Transverse colon (tissue), 4 donors: ENCODE measurements around the gene NOLC1. TPM values are rescaled to one million over a fixed set of nuclear protein-coding genes. Genes with fewer than 3 reads are reported as not detected.

ENCODE experiments used
- DNase-seq: peaks from one replicate; pipeline ENCODE4 v3.0.0-alpha.2; 2019
- H3K27ac ChIP-seq, 4 donors: fragments of 200-600 bp; sonication (generic); 2 replicates each; pipeline ENCODE4 v1.5.1; 2016 to 2018; ENCODE audit warnings: inconsistent platforms in 4 of 4
- H3K27me3 ChIP-seq: fragments of 200-600 bp; sonication (generic); 2 replicates; pipeline ENCODE4 v1.5.1; 2017; ENCODE audit warnings: inconsistent platforms
- H3K36me3 ChIP-seq, 4 donors: fragments of 200-600 bp; sonication (generic); 2 replicates each; pipeline ENCODE4 v1.5.1; 2017 to 2019; ENCODE audit warnings: inconsistent platforms in 4 of 4
- H3K4me1 ChIP-seq, 4 donors: fragments of 200-600 bp; sonication (generic); 2 replicates each; pipeline ENCODE4 v1.5.1; 2017 to 2020; ENCODE audit warnings: inconsistent platforms in 4 of 4
- H3K4me3 ChIP-seq, 4 donors: fragments of 200-600 bp; sonication (generic); 1 replicate in 1 of 4; 2 replicates in 3 of 4; pipeline versions ENCODE4 v1.5.1 to v1.6.1; 2017 to 2019; ENCODE audit warnings: inconsistent platforms in 4 of 4
- H3K9me3 ChIP-seq, 2 donors: fragments of 200-600 bp; sonication (generic); 2 replicates each; pipeline ENCODE4 v1.5.1; 2017 to 2019; ENCODE audit warnings: inconsistent platforms in 2 of 2
- CTCF ChIP-seq, 5 experiments: fragments of 200-600 bp in 3 of 5; fragments of 450-650 bp in 2 of 5; sonication (generic) in 3 of 5; IDR thresholded peaks; 1 replicate in 2 of 5; 2 replicates in 3 of 5; pipeline ENCODE4 v1.5.1; 2016 to 2017; ENCODE audit warnings: antibody characterized with exemption in 5 of 5, inconsistent platforms in 3 of 5, mild to moderate bottlenecking in 2 of 5, moderate library complexity in 1 of 5
- EP300 ChIP-seq: sonication (generic); formaldehyde crosslinking; IDR thresholded peaks from one replicate; pipeline ENCODE4 v1.6.1; 2017; ENCODE audit warnings: antibody characterized with exemption, low read depth
- POLR2A ChIP-seq: fragments of 450-650 bp; IDR thresholded peaks from one replicate; pipeline ENCODE4 v1.6.1; 2016; ENCODE audit warnings: antibody characterized with exemption, mild to moderate bottlenecking, moderate library complexity
- POLR2AphosphoS5 ChIP-seq, 3 donors: sonication (generic); formaldehyde crosslinking; IDR thresholded peaks; one replicate each; pipeline ENCODE4 v1.6.1; 2016; ENCODE audit warnings: antibody characterized with exemption in 3 of 3
- WGBS, 2 donors: methylation state at CpG; one replicate each; pipeline ENCODE4 v1.1.5; 2018; ENCODE audit warnings: low coverage in 1 of 2; 5-methylcytosine and 5-hydroxymethylcytosine counted together
- in situ Hi-C, 4 donors: fragments of 200-750 bp; cut with MboI; loops; one replicate each; pipeline versions ENCODE4 v1.15.0 to v1.15.1; 2017; ENCODE audit warnings: low sequenced_read_pairs in 3 of 4, low pct_ligation_motif_present in 1 of 4, low pct_unique_long_range_greater_than_20kb in 1 of 4
- intact Hi-C: fragments of 100-400 bp; cut with DNase I; formaldehyde crosslinking; loops from one replicate; pipeline ENCODE4 v1.15.1; 2023; ENCODE audit warnings: low total_unique reads
- total RNA-seq, 4 donors: library from RNA; depleted of rRNA; stranded (reverse); fragments of >200 nt; gene quantifications; one replicate each; pipeline ENCODE4 v1.1.0, GENCODE V29; 2016

Gene NOLC1
- total RNA-seq, 4 donors from 2014 or later: 19.1 to 119 (median 35.6) TPM

GRCh38 chr10:102159051-102159597 lies 6.9 kb downstream of the NOLC1 start:
- Histone ChIP-seq H3K9me3 (no peaks in the 10 kb centered on the region), H3K4me1 (peaks cover 0 to 4% (median 0%) of the 10 kb centered on the region in 4 donors), H3K27ac (no peak overlapping the region), H3K27me3 (no peaks in the 10 kb centered on the region), H3K36me3 (peaks cover 0 to 64% (median 35%) of the 10 kb centered on the region in 4 donors), H3K4me3 (no peak overlapping the region)
- in situ Hi-C loops: no loop called here
- no peak for DNase-seq
- TF ChIP-seq EP300: no peak
- no peak for TF ChIP-seq CTCF (IDR thresholded peaks at IDR 0.05)
- 73 to 88% methylated on average over 2 to 5 of the region's 5 CpGs for WGBS, 2 donors
- intact Hi-C loops: no loop called here

GRCh38 chr10:102159831-102160230 lies 7.6 kb downstream of the NOLC1 start:
- Histone ChIP-seq H3K4me1 (no peaks in the 10 kb centered on the region), H3K27me3 (no peaks in the 10 kb centered on the region), H3K36me3 (peaks cover 0 to 64% (median 35%) of the 10 kb centered on the region in 4 donors), H3K9me3 (no peaks in the 10 kb centered on the region), H3K4me3 (no peak overlapping the region), H3K27ac (no peak overlapping the region)
- no peak for DNase-seq
- 92 to 93% methylated on average over 3 to 4 of the region's 4 CpGs for WGBS, 2 donors
- TF ChIP-seq POLR2A (no peak), EP300 (no peak), CTCF (IDR thresholded peaks at IDR 0.05) (no peak), POLR2AphosphoS5 (IDR thresholded peaks at IDR 0.05) (no peak)
- in situ Hi-C loops: no loop called here
- intact Hi-C loops: no loop called here

GRCh38 chr10:102163342-102163989 lies 11.3 kb downstream of the NOLC1 start:
- intact Hi-C loops: no loop called here
- Histone ChIP-seq H3K9me3 (no peaks in the 10 kb centered on the region), H3K4me3 (no peak overlapping the region), H3K27me3 (no peaks in the 10 kb centered on the region), H3K27ac (no peak overlapping the region), H3K4me1 (no peaks in the 10 kb centered on the region), H3K36me3 (peaks cover 0 to 47% (median 27%) of the 10 kb centered on the region in 4 donors)
- no peak for DNase-seq
- in situ Hi-C loops: no loop called here
- 78% methylated on average over 4 of the region's 4 CpGs; no CpG with 5 or more reads in 1 of the 2 donors for WGBS, 2 donors
- no peak for TF ChIP-seq EP300
- no peak for TF ChIP-seq POLR2A
- no peak for TF ChIP-seq POLR2AphosphoS5 (IDR thresholded peaks at IDR 0.05)
- TF ChIP-seq CTCF (IDR thresholded peaks at IDR 0.05): no peak

- WGBS, 2 donors: 56 to 63% methylated on average over 1 of the region's 1 CpG
- TF ChIP-seq POLR2A (no peak), CTCF (IDR thresholded peaks at IDR 0.05) (no peak), POLR2AphosphoS5 (IDR thresholded peaks at IDR 0.05) (no peak), EP300 (no peak)
- H3K4me1 ChIP-seq: peaks cover 0 to 9% (median 4%) of the 10 kb centered on the region in 4 donors
- peaks cover 0 to 5% (median 0%) of the 10 kb centered on the region in 4 donors for H3K36me3 ChIP-seq
- intact Hi-C loops: no loop called here
- in situ Hi-C loops: no loop called here
- H3K27ac ChIP-seq: no peak overlapping the region
- DNase-seq: no peak
- no peak overlapping the region for H3K4me3 ChIP-seq
- H3K9me3 ChIP-seq: no peaks in the 10 kb centered on the region
- H3K27me3 ChIP-seq: no peaks in the 10 kb centered on the region
Measured at GRCh38 chr10:102167861-102168260, 15.7 kb downstream of the NOLC1 start.
